ENCODE measurements around the gene CMKLR1.

CMKLR1 gene

DNA sequence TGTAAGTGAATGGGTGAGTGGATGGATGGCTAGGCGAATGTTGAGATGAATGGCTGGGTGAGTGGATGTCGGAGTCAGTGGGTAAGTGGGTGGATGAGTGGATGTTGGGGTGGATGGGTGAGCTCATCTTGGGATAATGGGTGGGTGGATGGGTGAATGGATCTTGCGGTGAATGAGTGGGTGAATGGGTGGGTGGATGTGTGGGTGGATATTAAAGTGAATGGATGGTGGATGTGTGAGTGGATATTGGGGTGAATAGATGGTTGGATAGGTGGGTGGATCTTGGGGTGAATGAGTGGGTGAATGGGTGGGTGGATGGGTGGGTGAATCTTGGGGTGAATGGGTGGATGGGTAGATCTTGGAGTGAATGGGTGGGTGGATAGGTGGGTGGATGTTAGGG, 51.9 kb downstream of the CMKLR1 start:
- TF ChIP-seq, protein P1, sequence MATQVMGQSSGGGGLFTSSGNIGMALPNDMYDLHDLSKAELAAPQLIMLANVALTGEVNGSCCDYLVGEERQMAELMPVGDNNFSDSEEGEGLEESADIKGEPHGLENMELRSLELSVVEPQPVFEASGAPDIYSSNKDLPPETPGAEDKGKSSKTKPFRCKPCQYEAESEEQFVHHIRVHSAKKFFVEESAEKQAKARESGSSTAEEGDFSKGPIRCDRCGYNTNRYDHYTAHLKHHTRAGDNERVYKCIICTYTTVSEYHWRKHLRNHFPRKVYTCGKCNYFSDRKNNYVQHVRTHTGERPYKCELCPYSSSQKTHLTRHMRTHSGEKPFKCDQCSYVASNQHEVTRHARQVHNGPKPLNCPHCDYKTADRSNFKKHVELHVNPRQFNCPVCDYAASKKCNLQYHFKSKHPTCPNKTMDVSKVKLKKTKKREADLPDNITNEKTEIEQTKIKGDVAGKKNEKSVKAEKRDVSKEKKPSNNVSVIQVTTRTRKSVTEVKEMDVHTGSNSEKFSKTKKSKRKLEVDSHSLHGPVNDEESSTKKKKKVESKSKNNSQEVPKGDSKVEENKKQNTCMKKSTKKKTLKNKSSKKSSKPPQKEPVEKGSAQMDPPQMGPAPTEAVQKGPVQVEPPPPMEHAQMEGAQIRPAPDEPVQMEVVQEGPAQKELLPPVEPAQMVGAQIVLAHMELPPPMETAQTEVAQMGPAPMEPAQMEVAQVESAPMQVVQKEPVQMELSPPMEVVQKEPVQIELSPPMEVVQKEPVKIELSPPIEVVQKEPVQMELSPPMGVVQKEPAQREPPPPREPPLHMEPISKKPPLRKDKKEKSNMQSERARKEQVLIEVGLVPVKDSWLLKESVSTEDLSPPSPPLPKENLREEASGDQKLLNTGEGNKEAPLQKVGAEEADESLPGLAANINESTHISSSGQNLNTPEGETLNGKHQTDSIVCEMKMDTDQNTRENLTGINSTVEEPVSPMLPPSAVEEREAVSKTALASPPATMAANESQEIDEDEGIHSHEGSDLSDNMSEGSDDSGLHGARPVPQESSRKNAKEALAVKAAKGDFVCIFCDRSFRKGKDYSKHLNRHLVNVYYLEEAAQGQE (IDR thresholded peaks at IDR 0.05; ENCODE audit: insufficient read depth in 1 of 2, low read depth in 2 of 2, low read length in 2 of 2) = no peak
- no peak for TF ChIP-seq FOXP2 (optimal IDR thresholded peaks at IDR 0.05; ENCODE audit: borderline replicate concordance, extremely low read depth, extremely low read length, insufficient read depth)
- TF ChIP-seq SIN3A (IDR thresholded peaks at IDR 0.05; ENCODE audit: borderline replicate concordance, insufficient read depth, low read length) = no peak
- no peak for TF ChIP-seq POLR2AphosphoS5 (IDR thresholded peaks at IDR 0.05; ENCODE audit: low read depth, low read length)
- TF ChIP-seq TAF1 (IDR thresholded peaks at IDR 0.05; ENCODE audit: borderline replicate concordance, insufficient read depth, low read length) = no peak

DNA sequence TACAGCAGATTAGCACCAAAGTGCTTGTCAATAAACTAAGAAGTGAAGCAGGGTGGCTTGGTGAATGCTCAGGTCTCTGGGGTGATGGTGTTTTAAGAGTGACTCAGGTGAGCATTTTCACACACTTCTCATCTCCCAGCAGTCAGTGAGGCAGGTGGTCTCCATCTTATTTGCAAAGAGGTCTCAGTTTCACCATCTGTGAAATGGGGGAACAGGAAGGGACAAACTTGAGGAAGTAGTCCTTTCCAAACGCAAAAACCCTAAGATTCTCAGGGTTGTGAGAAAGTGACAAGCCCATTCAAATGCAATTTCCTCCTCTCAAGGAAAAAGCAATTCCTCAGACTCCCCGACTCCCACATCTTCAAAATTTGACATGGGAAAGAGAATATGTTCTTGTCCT, 54.1 kb downstream of the CMKLR1 start:
- no peak for TF ChIP-seq FOXP2 (optimal IDR thresholded peaks at IDR 0.05; ENCODE audit: borderline replicate concordance, extremely low read depth, extremely low read length, insufficient read depth)
- no peak for TF ChIP-seq POLR2AphosphoS5 (IDR thresholded peaks at IDR 0.05; ENCODE audit: low read depth, low read length)
- no peak for TF ChIP-seq TAF1 (IDR thresholded peaks at IDR 0.05; ENCODE audit: borderline replicate concordance, insufficient read depth, low read length)
- TF ChIP-seq, protein P1 (IDR thresholded peaks at IDR 0.05; ENCODE audit: insufficient read depth in 1 of 2, low read depth in 2 of 2, low read length in 2 of 2) = no peak
- no peak for TF ChIP-seq SIN3A (IDR thresholded peaks at IDR 0.05; ENCODE audit: borderline replicate concordance, insufficient read depth, low read length)

DNA sequence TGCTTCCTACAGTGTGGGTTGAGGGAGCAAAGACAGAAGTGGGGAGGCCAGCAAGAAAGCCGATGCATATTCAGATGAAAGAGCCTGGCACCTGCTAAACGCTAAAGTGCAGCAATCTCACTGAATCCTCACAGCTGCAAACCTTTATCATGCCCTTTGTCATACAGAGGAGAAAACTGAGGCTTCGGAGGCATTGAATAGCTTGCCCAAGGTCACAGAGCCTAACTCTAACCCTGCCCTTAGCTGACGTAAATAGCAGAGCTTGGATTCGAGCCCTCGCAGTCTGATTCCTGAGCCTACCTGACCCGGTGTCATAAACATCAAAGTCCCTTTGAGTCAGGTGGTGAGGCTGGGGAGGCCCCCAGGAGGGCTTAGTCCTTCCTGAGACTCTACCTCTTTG, 54.9 kb downstream of the CMKLR1 start:
- TF ChIP-seq POLR2AphosphoS5 (IDR thresholded peaks at IDR 0.05; ENCODE audit: low read depth, low read length) = no peak

DNA sequence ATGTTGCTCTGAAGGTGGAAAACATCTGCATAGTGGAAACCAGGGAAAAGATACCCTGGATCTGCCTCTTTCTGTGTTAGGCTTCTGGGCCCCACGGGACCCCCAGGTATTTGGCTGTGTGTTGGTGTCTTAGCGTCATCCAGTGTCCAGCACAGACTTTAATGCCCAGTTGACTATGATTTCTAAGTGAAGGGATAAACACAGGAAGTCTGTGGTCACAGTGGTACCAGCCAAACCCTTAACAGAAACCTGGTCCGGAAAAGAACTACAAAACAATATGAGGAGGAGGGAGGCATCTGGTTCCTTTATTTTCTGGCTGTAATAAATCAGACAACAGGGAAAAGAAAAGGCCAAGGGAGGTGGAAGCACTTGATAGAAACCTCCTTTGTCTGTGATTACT, 56.4 kb downstream of the CMKLR1 start:
- TF ChIP-seq POLR2AphosphoS5 (IDR thresholded peaks at IDR 0.05; ENCODE audit: low read depth, low read length) (no peak), FOXP2 (optimal IDR thresholded peaks at IDR 0.05; ENCODE audit: borderline replicate concordance, extremely low read depth, extremely low read length, insufficient read depth) (no peak), TAF1 (IDR thresholded peaks at IDR 0.05; ENCODE audit: borderline replicate concordance, insufficient read depth, low read length) (no peak), SIN3A (IDR thresholded peaks at IDR 0.05; ENCODE audit: borderline replicate concordance, insufficient read depth, low read length) (no peak)
- TF ChIP-seq, protein P1 (IDR thresholded peaks at IDR 0.05; ENCODE audit: insufficient read depth in 1 of 2, low read depth in 2 of 2, low read length in 2 of 2) = no peak

DNA sequence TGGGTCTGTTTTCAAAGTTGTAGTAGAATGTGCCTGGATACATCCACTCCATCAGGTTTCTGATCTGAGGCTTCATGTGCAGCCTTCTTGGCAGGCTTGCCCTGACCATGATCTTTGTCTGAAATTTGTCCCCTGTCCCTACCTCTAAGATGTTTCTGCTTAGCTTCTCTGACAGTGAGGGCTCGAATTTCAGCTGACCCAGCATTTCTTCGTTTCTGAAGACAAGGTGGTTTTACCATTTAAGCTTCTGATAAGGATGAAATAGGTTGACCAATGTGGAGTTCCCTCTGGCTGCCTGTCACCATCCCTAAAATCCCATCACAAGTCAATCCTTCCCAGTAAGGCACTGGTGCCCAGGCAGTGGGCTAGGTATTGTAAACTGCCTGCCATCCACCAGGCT, 57.0 kb downstream of the CMKLR1 start:
- TF ChIP-seq POLR2AphosphoS5 (IDR thresholded peaks at IDR 0.05; ENCODE audit: low read depth, low read length) (no peak), TAF1 (IDR thresholded peaks at IDR 0.05; ENCODE audit: borderline replicate concordance, insufficient read depth, low read length) (no peak), SIN3A (IDR thresholded peaks at IDR 0.05; ENCODE audit: borderline replicate concordance, insufficient read depth, low read length) (no peak), FOXP2 (optimal IDR thresholded peaks at IDR 0.05; ENCODE audit: borderline replicate concordance, extremely low read depth, extremely low read length, insufficient read depth) (no peak)
- TF ChIP-seq, protein P1 (IDR thresholded peaks at IDR 0.05; ENCODE audit: insufficient read depth in 1 of 2, low read depth in 2 of 2, low read length in 2 of 2) = no peak
